ENCODE data around the gene TET3.

TET3 gene

GRCh38 chr2:73956218-73956865, 28.4 kb upstream of the TET3 start:
- H3K9ac ChIP-seq (ENCODE audit: insufficient read length, low read depth): no peak overlapping the region
- peaks cover 78% of the 10 kb centered on the region for H3K36me3 ChIP-seq (ENCODE audit: insufficient read depth, insufficient read length, low read length)
- H3K4me3 ChIP-seq (ENCODE audit: insufficient read length, low read depth): no peak overlapping the region
- TF ChIP-seq ZNF274 (IDR thresholded peaks at IDR 0.05; ENCODE audit: low read depth, low read length) (no peak), YY1 (IDR thresholded peaks at IDR 0.05; ENCODE audit: insufficient read depth, insufficient read length) (no peak), SUZ12 (IDR thresholded peaks at IDR 0.05; ENCODE audit: extremely low read depth, insufficient read depth, insufficient read length) (no peak)
- DNase-seq (ENCODE audit: low read depth, low spot score): no peak
- no peaks in the 10 kb centered on the region for H3K27me3 ChIP-seq (ENCODE audit: insufficient read depth, insufficient read length)
- no peaks in the 10 kb centered on the region for H3K9me3 ChIP-seq (ENCODE audit: insufficient read depth, low read length)
- no peaks in the 10 kb centered on the region for H3K4me1 ChIP-seq (ENCODE audit: insufficient read depth, insufficient read length)

- no peaks in the 10 kb centered on the region for H3K9me3 ChIP-seq (ENCODE audit: insufficient read depth, low read length)
- no peak for DNase-seq (ENCODE audit: low read depth, low spot score)
- no peaks in the 10 kb centered on the region for H3K27me3 ChIP-seq (ENCODE audit: insufficient read depth, insufficient read length)
- TF ChIP-seq YY1 (IDR thresholded peaks at IDR 0.05; ENCODE audit: insufficient read depth, insufficient read length) (no peak), SUZ12 (IDR thresholded peaks at IDR 0.05; ENCODE audit: extremely low read depth, insufficient read depth, insufficient read length) (no peak), ZNF274 (IDR thresholded peaks at IDR 0.05; ENCODE audit: low read depth, low read length) (no peak)
- no peak overlapping the region for H3K4me3 ChIP-seq (ENCODE audit: insufficient read length, low read depth)
- no peak overlapping the region for H3K9ac ChIP-seq (ENCODE audit: insufficient read length, low read depth)
- H3K36me3 ChIP-seq (ENCODE audit: insufficient read depth, insufficient read length, low read length): peaks cover 34% of the 10 kb centered on the region
- no peaks in the 10 kb centered on the region for H3K4me1 ChIP-seq (ENCODE audit: insufficient read depth, insufficient read length)
These were observed 23.4 kb upstream of the TET3 start for GRCh38 chr2:73961274-73961673.

DNA sequence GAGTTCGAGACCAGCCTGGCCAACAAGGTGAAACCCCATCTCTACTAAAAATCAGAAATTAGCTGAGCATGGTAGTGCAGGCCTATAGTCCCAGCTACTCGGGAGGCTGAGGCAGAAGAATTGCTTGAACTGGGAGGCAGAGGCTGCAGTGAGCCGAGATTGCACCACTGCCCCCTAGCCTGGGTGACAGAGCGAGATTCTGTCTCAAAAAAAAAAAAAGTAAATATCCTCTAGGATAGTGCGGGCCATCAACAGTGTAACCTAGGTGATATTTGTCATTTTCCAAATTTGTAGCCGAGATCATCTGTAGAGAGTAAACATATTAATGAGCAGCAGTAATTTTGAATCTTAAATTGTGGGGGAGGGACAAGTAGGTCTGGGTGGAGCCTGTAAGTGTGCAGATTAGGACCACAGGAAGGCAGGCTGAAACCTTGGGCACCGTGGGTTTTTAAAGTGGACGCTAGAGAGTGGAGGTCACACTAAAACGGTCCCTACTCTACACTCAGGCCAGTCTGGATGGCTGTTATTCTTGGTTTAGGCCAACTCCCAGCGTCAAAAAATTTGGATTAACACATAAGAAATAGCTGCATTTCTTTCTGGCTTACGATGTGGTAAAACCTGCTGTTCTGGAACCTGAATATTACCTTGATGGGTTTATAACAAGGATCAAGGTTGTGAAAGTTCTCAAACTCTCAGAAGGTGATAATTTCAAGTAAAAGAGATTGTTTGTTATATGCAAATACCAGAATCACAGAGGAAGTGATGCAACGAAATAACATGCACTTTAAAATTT, 22.7 kb upstream of the TET3 start:
- no peaks in the 10 kb centered on the region for H3K4me1 ChIP-seq (ENCODE audit: insufficient read depth, insufficient read length)
- H3K27me3 ChIP-seq (ENCODE audit: insufficient read depth, insufficient read length): no peaks in the 10 kb centered on the region
- TF ChIP-seq ZNF274 (IDR thresholded peaks at IDR 0.05; ENCODE audit: low read depth, low read length) (no peak), SUZ12 (IDR thresholded peaks at IDR 0.05; ENCODE audit: extremely low read depth, insufficient read depth, insufficient read length) (no peak), YY1 (IDR thresholded peaks at IDR 0.05; ENCODE audit: insufficient read depth, insufficient read length) (no peak)
- peaks cover 26% of the 10 kb centered on the region for H3K36me3 ChIP-seq (ENCODE audit: insufficient read depth, insufficient read length, low read length)
- H3K4me3 ChIP-seq (ENCODE audit: insufficient read length, low read depth): no peak overlapping the region
- H3K9ac ChIP-seq (ENCODE audit: insufficient read length, low read depth): no peak overlapping the region
- no peak for DNase-seq (ENCODE audit: low read depth, low spot score)
- H3K9me3 ChIP-seq (ENCODE audit: insufficient read depth, low read length): no peaks in the 10 kb centered on the region

DNA sequence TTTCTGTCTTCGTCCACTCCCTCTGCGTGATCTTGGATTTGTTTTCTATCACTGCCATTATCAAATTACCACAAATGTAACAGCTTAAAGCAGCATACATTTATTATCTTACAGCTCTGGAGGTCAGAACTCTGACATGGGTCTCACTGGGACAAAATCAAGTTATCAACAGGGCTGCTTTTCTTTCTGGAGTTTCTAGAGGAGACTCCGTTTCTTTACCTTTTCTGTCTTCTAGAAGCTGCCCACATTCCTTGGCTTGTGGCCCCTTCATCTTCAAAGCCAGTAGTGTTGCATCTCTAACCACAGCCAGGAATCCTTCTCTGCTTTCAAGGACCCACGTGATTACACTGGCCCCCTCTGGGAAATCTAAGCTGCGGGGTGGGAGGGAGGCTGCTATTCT, 21.9 kb upstream of the TET3 start:
- Histone ChIP-seq H3K27me3 (ENCODE audit: insufficient read depth, insufficient read length) (no peaks in the 10 kb centered on the region), H3K4me3 (ENCODE audit: insufficient read length, low read depth) (no peak overlapping the region), H3K36me3 (ENCODE audit: insufficient read depth, insufficient read length, low read length) (peaks cover 20% of the 10 kb centered on the region), H3K9ac (ENCODE audit: insufficient read length, low read depth) (no peak overlapping the region), H3K9me3 (ENCODE audit: insufficient read depth, low read length) (no peaks in the 10 kb centered on the region), H3K4me1 (ENCODE audit: insufficient read depth, insufficient read length) (no peaks in the 10 kb centered on the region)
- TF ChIP-seq YY1 (IDR thresholded peaks at IDR 0.05; ENCODE audit: insufficient read depth, insufficient read length) (no peak), SUZ12 (IDR thresholded peaks at IDR 0.05; ENCODE audit: extremely low read depth, insufficient read depth, insufficient read length) (no peak), ZNF274 (IDR thresholded peaks at IDR 0.05; ENCODE audit: low read depth, low read length) (no peak)
- DNase-seq (ENCODE audit: low read depth, low spot score): no peak

GRCh38 chr2:73963385-73964120, 21.2 kb upstream of the TET3 start:
- Histone ChIP-seq H3K4me1 (ENCODE audit: insufficient read depth, insufficient read length) (peaks cover 2% of the 10 kb centered on the region), H3K4me3 (ENCODE audit: insufficient read length, low read depth) (no peak overlapping the region), H3K9ac (ENCODE audit: insufficient read length, low read depth) (no peak overlapping the region), H3K27me3 (ENCODE audit: insufficient read depth, insufficient read length) (no peaks in the 10 kb centered on the region), H3K9me3 (ENCODE audit: insufficient read depth, low read length) (no peaks in the 10 kb centered on the region), H3K36me3 (ENCODE audit: insufficient read depth, insufficient read length, low read length) (peaks cover 12% of the 10 kb centered on the region)
- DNase-seq (ENCODE audit: low read depth, low spot score): no peak
- no peak for TF ChIP-seq SUZ12 (IDR thresholded peaks at IDR 0.05; ENCODE audit: extremely low read depth, insufficient read depth, insufficient read length)
- TF ChIP-seq YY1 (IDR thresholded peaks at IDR 0.05; ENCODE audit: insufficient read depth, insufficient read length): no peak
- no peak for TF ChIP-seq ZNF274 (IDR thresholded peaks at IDR 0.05; ENCODE audit: low read depth, low read length)

DNA sequence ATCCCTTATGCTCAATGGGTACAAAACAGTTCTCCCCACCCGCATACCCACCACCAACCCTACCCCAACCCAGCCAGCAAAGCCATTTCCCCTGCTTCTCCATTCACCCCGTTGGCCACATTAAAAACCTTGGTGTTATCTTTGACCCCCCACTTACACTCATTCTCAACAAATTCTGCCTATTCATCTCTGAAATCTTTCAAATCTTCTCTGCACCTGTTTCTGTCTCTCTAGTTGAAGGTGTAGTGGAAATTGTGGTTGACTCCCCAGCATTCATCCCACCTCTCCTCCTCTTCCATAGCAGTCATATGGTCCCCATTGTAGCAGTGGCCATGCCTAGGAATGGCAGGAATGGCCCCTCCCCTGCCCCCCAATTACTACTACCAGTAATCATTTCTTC, 20.5 kb upstream of the TET3 start:
- H3K4me1 ChIP-seq (ENCODE audit: insufficient read depth, insufficient read length): peaks cover 2% of the 10 kb centered on the region
- TF ChIP-seq ZNF274 (IDR thresholded peaks at IDR 0.05; ENCODE audit: low read depth, low read length) (no peak), SUZ12 (IDR thresholded peaks at IDR 0.05; ENCODE audit: extremely low read depth, insufficient read depth, insufficient read length) (no peak), YY1 (IDR thresholded peaks at IDR 0.05; ENCODE audit: insufficient read depth, insufficient read length) (no peak)

DNA sequence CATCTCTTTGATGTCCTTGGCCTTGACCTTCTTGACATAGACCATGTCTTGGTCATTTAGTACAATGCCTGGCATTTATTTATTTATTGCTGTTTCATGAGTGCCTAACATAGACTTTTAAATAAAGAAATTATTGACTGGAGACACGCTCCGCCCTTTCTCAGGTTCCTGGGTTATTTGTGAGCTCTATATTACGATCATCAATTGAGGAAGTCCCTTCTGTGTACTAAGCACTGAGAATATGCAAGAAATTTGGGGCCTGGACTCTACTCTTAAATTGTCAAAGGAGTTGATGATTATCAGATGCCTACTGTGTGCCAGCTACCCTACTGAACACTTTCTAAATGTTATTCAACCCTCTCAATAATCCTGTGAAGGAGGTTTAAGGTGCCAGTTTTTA, 19.7 kb upstream of the TET3 start:
- no peak for DNase-seq (ENCODE audit: low read depth, low spot score)
- Histone ChIP-seq H3K36me3 (ENCODE audit: insufficient read depth, insufficient read length, low read length) (no peaks in the 10 kb centered on the region), H3K27me3 (ENCODE audit: insufficient read depth, insufficient read length) (no peaks in the 10 kb centered on the region), H3K4me1 (ENCODE audit: insufficient read depth, insufficient read length) (peaks cover 2% of the 10 kb centered on the region), H3K4me3 (ENCODE audit: insufficient read length, low read depth) (no peak overlapping the region), H3K9ac (ENCODE audit: insufficient read length, low read depth) (no peak overlapping the region), H3K9me3 (ENCODE audit: insufficient read depth, low read length) (no peaks in the 10 kb centered on the region)
- TF ChIP-seq YY1 (IDR thresholded peaks at IDR 0.05; ENCODE audit: insufficient read depth, insufficient read length) (no peak), SUZ12 (IDR thresholded peaks at IDR 0.05; ENCODE audit: extremely low read depth, insufficient read depth, insufficient read length) (no peak), ZNF274 (IDR thresholded peaks at IDR 0.05; ENCODE audit: low read depth, low read length) (no peak)

More for the DNA sequence above, 20.5 kb upstream of the TET3 start:
- H3K9me3 ChIP-seq (ENCODE audit: insufficient read depth, low read length): no peaks in the 10 kb centered on the region
- no peak overlapping the region for H3K9ac ChIP-seq (ENCODE audit: insufficient read length, low read depth)
- H3K4me3 ChIP-seq (ENCODE audit: insufficient read length, low read depth): no peak overlapping the region
- DNase-seq (ENCODE audit: low read depth, low spot score): no peak
- H3K27me3 ChIP-seq (ENCODE audit: insufficient read depth, insufficient read length): no peaks in the 10 kb centered on the region
- H3K36me3 ChIP-seq (ENCODE audit: insufficient read depth, insufficient read length, low read length): peaks cover 6% of the 10 kb centered on the region

All from NT2/D1 (cell line).